ENCODE results near the gene CASP3.

GRCh38 chr4:184617600-184618196 lies 31.5 kb downstream of the CASP3 start:
- TF ChIP-seq POLR2A (IDR thresholded peaks at IDR 0.05) = no peak
- no peak for TF ChIP-seq CTCF (IDR thresholded peaks at IDR 0.05)

Measured in Peyer's patch (tissue), 4 donors.